ENCODE data around the gene TXNRD3. TPM values are rescaled to one million over a fixed set of nuclear protein-coding genes. Genes with fewer than 3 reads are reported as not detected.

Gene TXNRD3
- total RNA-seq, 1 donor: 15.1 TPM

DNA sequence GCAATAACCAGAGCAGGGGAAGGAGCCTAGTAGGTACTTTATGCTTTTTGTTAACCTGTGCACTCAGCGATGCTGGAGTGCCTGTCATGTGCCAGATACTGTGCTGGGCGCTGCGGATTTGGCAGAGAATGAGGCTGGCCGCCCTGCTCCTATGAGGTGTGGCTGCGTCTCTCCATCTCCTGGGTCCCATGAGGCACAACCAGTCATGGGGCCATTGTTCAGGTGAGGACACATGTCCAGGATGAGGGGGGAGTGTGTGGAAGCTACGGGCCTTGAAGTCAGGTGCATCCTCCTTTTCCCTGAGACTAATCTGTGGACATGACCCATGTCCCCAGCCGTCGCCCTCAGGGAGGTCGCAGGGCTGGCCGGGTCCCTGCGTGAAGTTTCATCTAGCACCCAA, 963 bp upstream of the TXNRD3 start:
- DNase-seq (ENCODE audit: low read depth in 2 of 3, low spot score in 2 of 3): no peak

DNA sequence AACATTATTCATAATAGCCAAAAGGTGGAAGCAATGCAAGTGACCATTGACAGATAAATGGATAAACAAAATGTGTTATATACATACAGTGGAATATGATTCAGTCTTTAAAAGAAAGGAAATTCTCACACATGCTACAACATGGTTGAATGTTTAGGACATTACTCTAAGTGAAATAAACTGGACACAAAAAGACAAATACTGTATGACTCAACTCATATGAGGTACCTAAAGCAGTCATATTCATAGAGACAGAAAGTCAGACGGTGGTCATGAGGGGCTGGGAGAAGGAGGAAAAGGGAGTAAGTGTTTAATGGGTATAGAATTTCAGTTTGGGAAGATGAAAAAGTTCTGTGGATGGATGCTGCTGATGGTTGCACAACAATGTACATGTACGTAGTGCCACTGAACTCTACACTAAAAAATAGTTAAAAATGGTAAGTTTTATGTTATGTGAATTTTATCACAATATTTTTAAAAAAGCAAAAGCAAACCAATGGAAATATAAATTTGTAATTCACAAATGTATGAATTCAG, 5.3 kb downstream of the TXNRD3 start:
- DNase-seq (ENCODE audit: low read depth in 2 of 3, low spot score in 2 of 3): no peak

DNA sequence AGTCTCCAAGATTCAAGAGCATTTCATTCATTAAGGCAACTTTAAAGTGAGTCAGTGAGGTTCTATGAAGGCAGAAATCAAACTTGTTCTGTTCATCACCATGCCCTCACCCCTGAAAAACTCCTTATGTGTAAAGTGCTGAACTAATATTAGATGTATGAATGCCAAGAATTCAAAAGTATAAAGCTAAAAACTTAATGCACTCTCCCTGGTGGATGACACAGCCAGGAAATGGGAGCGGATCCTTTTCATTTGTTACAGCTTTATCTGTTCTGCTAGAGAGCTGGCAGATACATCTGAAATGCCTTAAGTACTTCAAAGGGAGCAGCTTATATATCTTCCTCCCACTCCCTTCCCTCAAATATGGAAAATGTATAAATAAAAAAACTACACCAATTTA, 8.2 kb downstream of the TXNRD3 start:
- no peak for DNase-seq (ENCODE audit: low read depth in 2 of 3, low spot score in 2 of 3)

DNA sequence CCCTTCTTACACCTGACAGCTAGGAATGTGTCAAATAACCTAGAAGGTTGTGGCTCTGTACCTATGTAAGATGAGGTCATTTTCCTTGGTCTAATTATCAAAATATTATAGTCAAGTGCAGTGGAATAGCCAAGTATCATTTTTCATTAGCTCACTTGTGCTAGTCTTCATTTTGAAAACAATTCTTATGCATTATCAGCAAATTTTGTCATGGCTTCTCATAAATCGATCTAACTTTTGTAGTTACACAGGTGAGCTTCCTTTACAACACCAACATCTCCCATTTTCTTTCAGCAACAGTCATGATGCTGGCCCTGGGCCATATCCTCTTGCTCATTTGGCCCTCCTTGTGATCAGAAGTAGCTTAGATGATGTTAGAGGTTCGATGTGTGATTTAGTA, 10.3 kb downstream of the TXNRD3 start:
- DNase-seq (ENCODE audit: low read depth in 2 of 3, low spot score in 2 of 3): no peak

DNA sequence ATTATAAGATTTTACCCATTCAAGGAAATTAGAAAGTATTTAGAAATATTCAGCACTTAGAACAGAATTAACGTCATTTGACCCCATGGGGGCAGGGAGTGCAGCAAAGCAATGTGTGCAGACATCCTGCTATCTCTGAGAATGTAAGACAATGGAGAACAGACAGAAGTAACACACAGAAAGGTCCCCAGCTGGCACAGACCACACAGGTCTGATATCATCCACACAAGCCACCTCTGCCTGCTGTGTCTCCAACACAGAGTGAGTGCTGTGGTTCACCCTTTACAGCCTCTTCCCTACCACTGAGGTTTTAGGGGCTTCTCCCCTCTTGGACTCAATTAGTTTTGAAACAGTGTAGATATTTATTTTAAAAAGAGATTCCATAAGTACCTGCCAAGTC, 16.1 kb downstream of the TXNRD3 start:
- DNase-seq (ENCODE audit: low read depth in 2 of 3, low spot score in 2 of 3): no peak

DNA sequence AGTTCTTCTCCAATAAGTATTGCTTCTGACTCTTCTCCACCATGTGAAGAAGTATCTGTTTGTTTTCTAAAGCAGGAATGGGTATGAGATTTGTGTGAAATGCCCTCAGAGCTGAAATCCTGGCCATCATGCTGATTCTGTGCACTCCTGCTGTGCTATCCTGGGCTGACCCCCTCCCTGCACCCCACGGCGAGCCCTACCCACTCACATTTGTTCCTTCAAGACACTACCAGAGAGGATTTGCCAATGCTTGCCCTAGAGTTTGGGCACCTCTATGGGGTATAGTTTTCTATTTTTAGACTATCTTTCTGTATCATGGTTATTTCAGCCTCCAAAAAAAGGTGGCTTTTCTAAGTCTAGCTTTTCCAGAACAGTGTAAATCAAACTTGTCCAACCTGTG, 18.5 kb downstream of the TXNRD3 start:
- no peak for DNase-seq (ENCODE audit: low read depth in 2 of 3, low spot score in 2 of 3)

DNA sequence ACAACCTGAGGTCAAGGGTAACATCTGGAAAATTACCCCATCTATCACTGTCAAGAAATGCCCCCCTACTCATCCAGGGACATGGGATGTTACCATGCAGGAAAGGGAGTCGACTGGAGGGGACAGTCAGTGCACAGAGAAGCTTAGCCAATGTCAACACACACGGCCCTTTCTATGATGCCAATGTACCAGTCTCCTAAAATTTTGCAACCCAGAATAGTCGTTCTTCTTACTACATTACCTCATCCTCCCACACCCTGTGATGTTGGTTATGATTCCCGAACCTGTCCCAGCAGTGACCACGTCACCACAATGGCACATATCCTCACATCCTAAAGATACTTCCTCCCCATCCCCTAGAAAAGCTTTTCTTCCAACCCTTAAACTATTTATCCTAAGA, 20.1 kb downstream of the TXNRD3 start:
- DNase-seq (ENCODE audit: low read depth in 2 of 3, low spot score in 2 of 3): no peak

DNA sequence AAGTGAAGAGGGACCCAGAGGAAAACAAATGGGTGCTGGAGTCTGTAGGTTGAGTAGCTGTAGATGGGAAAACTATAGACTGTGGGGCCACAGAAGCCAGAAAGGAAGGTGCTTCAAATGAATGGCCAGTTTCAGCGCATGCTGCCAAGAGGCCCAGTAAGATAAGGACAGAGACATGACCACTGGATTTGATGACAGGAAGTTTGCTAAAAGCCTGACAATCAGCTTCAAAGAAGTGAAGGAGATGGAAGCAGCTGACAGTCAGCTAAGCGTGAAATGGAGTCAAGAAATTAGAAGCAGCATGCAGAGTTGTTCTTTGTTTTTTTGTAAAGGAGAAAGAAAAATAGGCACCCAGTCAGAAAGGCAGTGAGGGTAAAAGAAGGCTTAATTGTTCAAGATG, 24.9 kb downstream of the TXNRD3 start:
- no peak for DNase-seq (ENCODE audit: low read depth in 2 of 3, low spot score in 2 of 3)

DNA sequence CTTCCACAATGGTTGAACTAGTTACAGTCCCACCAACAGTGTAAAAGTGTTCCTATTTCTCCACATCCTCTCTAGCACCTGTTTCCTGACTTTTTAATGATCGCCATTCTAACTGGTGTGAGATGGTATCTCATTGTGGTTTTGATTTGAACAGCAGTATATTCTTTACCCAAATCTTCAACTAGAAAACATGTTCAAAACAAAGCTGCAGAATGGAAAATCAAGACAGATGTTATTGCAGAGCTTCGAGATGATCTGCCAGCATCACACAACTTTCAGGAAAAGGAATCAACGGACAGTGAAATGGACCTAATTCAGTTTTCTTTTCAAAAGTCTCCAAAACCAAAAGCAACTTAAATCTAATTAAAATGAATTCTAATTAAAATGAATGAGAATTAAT, 29.2 kb downstream of the TXNRD3 start:
- DNase-seq (ENCODE audit: low read depth in 2 of 3, low spot score in 2 of 3): peak in 1 of 3 donors; percentile 60

DNA sequence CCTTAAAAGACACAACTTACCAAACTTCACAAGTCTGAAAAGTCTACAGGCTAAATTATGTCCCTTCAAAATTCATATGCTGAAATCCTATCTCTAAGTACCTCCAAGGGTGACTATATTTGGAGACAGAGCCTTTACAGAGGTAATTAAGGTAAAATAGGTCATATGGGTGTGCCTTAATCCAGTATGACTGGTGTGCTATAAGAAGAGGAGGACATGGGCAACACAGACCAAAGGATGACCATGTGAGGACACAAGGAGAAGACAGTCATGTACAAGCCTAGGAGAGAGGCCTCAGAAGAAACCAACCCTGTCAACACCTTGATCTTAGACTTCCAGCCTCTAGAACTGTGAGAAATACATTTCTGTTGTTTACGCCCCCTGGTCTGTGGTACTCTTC, 32.2 kb downstream of the TXNRD3 start:
- no peak for DNase-seq (ENCODE audit: low read depth in 2 of 3, low spot score in 2 of 3)

DNA sequence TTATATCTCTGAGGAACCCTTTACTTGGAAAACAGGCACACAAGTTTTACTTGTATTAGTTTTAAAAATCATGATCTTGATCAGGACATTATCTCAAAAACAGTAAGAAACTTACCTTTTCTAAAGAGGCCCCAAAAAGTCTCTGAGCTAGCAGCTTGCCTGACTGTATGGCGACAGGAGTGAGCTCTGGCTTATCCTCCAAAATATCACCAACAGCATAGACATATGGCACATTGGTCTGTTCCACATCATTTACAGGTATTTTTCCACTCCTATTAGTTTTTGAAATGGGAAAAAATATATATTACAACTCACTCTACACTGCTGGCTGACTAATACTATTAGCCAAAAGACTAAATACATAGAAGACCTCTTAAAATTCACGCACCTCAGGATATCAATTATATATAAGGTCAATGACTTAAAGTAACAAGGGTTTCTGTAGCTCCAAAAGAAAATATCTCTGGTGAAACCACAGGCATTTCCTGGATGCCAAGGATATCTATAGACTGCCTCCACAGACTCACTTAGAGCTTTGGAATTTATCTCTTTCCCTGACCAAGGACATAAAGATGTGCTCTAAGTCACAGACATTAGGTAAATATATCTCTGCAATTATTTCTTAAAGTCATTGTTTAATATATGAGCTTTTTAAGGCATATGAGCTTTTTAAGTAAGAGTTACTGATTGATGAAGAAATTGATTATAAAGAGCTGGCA, 33.1 kb downstream of the TXNRD3 start:
- DNase-seq (ENCODE audit: low read depth in 2 of 3, low spot score in 2 of 3): no peak

DNA sequence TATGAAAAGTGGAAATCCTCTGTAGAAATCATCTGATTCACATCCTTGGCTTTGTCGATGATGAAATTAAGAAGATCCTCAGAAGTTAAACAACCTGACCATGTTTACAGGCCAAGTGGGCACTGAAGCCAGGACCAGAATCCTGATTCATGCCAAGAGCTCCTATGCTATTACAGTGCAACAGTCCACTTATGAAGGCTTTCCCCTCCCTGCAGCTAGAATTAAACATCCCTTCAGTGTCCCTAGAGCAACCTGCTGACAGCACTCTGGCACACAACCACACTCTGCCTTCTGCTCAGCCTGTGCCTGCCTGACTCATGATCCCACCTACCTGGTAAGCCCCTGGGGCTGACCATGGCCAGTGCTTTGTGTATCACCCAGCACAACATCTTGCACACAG, 33.8 kb downstream of the TXNRD3 start:
- DNase-seq (ENCODE audit: low read depth in 2 of 3, low spot score in 2 of 3): no peak

DNA sequence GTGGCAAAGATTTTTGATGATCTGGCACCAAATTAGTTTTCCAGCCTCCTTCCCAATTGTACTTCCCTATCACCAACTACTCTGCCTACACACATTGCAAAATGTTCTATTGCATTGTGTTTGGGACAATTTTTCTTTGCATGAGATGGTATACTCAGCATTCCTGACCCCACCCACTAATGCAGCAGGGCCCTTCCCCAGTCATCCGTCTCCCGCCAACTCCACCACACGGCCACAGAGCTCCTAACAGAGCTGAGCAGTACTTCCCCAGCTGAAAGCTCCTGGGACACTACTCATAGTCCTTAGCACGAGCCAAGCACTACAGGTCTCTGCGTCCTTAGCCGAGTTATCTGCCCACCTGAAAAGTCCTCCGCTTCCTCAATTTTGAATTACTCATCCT, 34.2 kb downstream of the TXNRD3 start:
- no peak for DNase-seq (ENCODE audit: low read depth in 2 of 3, low spot score in 2 of 3)

DNA sequence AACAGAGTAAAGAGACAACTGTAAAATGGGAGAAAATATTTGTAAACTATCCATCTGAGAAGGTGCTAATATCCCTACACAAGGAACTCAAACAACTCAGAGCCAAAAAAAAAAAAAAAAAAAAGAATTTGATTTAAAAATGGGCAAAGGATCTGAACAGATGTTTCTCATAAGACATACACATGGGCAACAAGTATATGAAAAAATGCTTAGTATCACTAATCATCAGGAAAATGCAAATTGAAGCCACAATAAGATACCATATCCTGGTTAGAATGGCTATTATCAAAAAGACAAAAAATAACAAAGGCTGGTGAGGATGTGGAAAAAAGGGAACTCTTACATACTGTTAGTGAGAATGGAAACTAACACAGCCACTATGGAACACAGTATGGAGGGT, 36.2 kb downstream of the TXNRD3 start:
- no peak for DNase-seq (ENCODE audit: low read depth in 2 of 3, low spot score in 2 of 3)

DNA sequence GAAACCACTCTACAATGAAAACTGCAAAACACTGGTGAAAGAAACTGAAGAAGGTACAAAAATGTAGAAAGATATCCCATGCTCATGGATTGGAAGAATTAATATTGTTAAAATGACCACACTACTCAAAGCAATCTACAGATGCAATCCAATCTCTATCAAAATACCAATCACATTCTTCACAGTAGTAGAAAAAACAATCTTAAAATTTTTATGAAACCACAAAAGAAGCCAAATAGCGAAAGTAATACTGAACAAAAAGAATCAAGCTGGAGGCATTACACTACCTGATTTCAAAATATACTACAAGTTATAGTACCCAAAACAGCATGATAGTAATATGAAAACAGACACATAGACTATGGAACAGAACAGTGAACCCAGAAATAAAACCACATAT, 36.9 kb downstream of the TXNRD3 start:
- DNase-seq (ENCODE audit: low read depth in 2 of 3, low spot score in 2 of 3): no peak

DNA sequence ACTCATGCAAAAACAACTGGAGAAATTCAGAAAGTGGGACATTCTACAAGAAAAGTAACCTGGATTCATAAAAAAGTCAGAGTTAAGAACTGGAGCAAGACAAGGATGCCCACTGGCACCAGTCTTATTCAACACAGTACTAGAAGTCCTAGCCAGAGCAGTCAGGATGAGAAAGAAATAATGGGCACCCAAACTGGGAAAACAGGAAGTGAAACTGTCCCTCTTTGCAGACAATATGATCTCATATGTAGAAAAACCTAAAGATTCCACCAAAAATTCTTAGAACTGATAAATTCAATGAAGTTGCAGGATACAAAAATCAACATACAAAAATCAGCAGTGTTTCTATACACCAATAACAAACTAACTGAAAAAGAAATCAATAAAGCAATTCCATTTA, 37.4 kb downstream of the TXNRD3 start:
- no peak for DNase-seq (ENCODE audit: low read depth in 2 of 3, low spot score in 2 of 3)

DNA sequence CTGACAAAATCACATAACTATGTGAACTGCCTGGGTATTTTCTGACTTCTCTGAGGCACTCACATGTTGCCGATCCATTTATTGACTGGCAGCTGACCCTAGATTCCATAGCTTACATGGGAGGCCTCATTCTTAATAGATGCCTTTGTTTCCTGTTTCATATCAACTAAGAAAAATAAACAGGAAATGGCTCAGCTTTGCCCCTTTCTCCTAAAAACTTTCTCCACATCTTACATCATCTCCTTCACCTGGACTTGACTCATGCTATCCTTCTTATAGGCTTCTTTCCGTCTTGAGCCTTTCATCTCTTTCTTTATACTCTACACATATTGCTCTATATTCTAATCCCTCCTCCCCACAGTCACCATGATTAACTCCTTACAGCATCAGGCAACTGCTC, 38.0 kb downstream of the TXNRD3 start:
- DNase-seq (ENCODE audit: low read depth in 2 of 3, low spot score in 2 of 3): no peak

DNA sequence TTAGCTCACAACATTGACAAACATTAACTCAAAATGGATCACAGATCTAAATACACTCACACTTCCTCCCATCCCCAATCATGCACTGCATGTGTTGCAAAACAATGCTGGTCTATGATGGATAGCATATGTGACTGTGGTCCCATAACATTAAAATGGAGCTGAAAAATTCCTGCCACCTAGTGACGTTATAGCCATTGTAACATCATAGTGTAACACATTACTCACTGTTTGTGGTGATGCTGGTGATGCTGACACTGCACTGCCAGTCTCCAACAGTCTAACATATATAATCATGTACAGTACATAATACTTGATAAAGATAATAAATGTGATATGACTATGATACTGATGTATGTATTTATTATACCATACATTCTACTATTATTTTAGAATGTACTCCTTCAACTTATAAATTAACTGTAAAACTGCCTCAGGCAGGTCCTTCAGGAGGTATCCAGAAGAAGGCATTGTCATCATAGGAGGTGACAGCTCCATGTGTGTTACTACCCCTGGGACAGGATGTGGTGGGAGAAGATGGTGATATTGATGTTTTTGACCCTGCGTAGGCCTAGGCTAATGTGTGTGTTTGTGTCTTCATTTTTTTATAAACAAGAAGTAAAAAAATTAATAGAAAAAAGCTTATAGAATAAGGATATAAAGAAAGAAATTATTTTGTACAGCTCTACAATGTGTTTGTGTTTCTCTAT, 41.3 kb downstream of the TXNRD3 start:
- DNase-seq (ENCODE audit: low read depth in 2 of 3, low spot score in 2 of 3): peak in 2 of 3 donors; percentile 25 to 29

DNA sequence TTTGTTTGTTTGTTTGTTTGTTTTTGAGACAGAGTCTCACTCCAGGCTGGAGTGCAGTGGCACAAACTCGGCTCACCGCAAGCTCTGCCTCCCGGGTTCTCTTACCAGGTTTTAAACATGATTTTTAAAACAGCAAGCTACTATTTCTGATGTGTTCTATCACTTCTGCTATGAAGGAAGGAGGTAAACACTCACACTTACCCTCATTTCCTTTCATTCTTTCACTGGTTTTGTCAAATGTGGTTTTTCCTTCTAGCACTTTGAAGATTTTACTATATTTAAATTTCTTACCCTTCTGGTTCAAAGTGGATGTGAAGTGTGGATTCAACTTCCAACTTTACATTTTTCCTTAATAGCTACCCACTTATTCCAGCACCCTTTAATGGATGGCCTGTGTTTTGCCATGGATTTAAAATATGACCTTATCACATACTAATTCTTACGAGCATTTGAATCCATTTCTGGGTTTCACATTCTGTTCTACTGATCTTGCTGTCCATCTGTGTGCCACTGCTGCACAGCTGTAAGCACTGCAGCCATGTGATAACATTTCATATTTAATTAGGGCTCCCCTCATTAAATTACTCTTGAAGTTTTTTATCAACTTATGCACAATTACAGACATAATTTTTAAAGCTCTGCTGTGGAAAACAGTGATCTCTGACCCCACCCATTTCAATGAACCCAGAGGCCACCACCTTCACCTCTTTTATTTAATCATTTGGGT, 42.3 kb downstream of the TXNRD3 start:
- no peak for DNase-seq (ENCODE audit: low read depth in 2 of 3, low spot score in 2 of 3)

DNA sequence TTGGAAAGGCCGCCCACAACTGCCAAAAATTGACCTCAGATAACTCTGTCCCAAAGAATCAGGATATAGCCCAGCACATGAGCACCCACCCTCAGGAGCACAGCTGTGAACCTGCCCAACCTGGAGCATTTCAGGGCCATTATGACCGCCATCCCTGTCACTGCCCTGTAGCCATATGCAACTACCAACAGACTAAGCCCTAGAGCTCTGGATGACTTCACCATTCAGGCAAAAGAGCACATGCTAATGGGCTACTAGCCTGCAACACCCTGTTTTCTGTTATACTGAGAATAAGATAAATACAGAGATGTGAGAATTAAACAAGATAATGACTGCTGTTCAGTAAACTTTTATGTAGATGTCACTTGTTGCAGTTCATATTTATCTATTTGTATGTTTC, 45.0 kb downstream of the TXNRD3 start:
- no peak for DNase-seq (ENCODE audit: low read depth in 2 of 3, low spot score in 2 of 3)

DNA sequence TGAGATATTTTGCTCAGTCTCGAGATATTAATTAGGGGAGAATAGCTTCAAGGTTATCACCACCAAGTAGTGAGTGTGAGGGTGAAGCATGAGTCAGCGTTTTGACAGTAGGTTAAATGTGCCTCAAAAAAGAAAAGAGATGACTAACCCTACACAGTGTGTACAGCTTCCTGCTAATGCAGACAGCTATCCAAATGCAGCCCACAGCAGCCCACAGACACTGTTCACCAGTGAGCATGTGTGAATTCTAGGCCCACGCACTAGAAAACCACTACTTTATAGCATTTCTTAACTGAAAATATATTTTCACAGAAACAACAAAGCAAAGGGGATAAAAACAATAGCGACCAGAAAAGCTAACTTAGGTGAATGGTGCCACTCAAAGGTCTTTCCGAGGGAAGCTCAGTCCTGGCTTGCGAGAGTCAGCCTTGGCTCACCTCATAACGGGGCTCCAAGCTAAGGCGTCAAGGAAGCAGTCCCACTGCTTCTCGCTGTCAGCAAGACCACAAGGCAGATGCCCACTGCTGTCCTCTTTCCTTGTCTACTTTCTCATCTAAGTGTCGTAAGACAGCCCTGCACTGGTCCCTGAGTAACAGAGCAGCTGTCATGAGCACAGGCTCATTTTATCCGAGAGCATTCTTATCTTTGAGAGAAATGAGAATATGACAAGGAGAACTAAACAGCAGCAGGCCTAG, 47.6 kb downstream of the TXNRD3 start:
- peak in 2 of 3 donors; percentile 54 for DNase-seq (ENCODE audit: low read depth in 2 of 3, low spot score in 2 of 3)

All from hematopoietic multipotent progenitor cell (in vitro differentiated cells).